Fibroblast of skin of left biceps (primary cell): ENCODE measurements around the gene SNX20.

ENCODE experiments used
- DNase-seq, 2 experiments: peaks; one replicate each; pipeline ENCODE4 v3.0.0-alpha.2; 2013; ENCODE audit warnings: low read depth in 2 of 2

The SNX20 gene

DNA sequence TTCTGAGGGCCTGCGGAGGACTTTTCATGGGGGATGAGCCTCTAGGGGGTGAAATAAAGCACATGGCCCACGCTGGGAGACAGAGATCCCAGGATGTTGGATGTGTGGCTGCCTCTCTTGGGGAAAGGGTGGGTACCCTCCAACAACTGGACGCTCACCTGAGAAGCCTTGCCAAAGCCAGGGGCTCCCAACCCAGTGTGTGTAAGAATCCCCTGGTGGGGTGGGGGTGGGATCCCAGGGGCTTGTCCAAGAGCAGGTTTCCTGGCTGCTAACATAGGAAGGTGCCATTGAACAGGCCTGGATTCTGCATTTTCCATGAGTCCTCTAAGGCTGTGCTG lies 587 bp downstream of the SNX20 start:
- DNase-seq: no peak

DNA sequence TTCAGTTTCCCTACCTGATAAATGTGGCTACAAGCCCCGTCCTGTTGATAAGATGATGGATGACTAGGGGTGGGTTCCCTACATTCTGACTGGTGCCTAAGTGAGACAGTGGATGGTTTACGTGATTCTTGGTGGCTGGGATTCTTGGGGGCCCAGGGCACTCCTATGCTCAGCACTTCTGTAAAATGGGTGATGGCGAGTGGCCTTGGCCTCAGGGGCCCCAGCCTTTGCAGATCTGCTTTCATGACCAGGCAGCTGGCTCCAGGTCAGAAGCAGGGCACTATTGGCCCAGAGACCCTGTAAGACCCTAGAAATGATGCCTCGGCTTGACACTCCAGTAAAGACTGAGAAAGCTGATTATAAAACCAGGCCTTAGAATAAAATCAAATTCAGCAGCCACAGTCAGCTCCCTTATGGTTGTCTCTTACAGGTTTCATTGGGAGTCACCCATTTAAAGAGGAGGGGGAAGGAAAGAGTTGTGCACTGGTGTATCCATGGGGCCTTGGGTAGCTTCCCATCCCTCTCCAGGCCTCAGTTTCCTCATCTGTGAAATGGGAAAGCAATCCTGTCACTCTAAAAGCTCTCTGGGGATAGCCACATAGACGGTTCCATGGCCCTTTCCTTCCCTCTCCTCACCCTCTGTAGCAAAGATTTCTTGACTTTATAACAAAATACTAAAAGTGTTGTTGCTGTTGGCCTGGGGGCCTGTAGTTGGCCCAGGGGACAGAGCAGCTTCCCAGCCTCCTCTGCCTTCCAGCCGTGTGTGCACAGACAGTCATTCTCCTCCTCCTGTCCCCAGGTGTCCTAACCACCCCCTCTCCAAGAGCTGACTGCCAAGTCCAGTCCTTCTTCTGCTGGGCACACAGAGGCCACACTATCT lies 1.2 kb downstream of the SNX20 start:
- no peak for DNase-seq

DNA sequence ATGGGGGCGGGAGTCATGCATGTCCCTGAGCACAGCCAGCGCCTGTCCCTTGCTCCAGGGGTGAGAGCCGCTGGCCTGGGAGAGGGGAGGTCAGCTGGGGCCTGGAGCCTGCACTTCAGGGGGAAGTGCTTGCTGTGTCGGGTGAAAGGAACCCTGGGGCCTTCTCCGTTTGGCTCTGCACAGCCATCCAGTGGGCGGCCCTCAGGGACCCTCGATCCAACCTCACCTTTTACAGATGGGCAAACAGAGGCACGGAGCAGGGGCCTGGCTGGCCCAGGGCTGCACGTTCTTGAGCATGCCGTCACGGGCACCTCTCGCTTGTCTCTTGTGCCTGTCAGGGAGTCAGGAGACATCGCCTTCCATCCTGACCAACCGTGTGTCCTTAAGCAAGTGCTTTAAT lies 1.8 kb downstream of the SNX20 start:
- no peak for DNase-seq

DNA sequence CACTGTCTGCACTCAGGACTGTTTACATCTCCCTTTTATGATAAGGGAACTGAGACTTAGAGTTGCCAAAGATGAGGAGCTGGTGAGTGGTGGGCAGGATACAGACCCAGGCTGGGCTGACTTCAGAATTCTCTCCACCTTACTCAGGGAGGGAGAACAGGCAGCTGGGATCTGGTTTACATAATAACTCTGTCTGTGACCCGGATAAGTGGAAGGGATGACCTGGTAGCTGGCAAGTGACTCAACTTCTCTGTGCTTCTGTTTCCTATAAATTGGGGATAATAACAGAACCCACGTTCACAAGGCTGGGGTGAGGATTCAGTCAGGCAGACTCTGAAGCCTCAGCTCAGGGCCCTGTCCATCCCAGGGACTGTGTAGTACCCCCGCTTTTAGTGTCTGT lies 2.6 kb downstream of the SNX20 start:
- DNase-seq: no peak

DNA sequence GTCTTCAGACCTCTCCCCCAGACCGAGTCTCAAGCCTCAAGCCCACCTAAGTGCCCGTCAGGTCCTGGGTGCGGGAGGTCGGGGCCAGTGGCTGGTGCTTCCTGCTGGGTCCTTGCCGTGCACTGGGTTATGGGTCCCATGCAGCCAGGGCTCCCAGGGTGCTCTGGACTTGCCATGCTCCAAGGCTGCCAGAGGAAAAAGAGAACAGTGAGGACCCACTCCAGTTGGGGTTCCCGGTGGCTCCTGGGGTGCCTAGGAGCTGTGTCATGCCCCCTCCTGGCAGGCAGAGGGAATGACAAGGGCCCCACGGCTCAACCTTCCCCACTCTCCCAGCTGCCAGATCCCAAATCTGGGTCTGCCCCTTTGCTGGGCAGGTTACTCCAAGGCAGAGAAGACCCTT lies 3.8 kb downstream of the SNX20 start:
- DNase-seq: no peak

DNA sequence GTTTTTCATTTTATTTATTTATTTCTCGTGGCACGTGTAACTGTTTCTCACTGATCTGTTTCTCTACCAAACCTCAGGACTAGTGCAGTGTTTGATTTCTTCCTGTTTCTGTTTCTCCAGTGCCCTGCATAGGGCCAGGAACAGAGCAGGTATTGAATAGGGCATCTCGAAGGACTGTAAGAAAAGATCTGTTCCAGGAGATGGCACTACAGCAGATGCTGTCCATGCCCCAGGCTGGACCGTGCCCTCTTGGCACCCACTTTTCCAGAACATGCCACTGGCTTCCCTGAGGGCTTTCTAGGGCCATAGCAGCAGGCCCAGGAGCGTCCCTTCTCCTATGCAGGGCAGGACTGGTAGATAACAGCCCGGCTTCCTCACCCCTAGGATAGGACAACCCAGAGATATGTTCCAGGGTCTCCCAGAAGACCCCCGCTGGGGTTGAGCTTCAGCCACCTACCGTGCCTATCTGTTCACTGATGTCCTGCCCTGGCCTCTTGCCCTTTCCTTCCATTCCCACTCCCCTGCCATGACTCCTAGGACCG lies 4.4 kb downstream of the SNX20 start:
- DNase-seq: no peak

DNA sequence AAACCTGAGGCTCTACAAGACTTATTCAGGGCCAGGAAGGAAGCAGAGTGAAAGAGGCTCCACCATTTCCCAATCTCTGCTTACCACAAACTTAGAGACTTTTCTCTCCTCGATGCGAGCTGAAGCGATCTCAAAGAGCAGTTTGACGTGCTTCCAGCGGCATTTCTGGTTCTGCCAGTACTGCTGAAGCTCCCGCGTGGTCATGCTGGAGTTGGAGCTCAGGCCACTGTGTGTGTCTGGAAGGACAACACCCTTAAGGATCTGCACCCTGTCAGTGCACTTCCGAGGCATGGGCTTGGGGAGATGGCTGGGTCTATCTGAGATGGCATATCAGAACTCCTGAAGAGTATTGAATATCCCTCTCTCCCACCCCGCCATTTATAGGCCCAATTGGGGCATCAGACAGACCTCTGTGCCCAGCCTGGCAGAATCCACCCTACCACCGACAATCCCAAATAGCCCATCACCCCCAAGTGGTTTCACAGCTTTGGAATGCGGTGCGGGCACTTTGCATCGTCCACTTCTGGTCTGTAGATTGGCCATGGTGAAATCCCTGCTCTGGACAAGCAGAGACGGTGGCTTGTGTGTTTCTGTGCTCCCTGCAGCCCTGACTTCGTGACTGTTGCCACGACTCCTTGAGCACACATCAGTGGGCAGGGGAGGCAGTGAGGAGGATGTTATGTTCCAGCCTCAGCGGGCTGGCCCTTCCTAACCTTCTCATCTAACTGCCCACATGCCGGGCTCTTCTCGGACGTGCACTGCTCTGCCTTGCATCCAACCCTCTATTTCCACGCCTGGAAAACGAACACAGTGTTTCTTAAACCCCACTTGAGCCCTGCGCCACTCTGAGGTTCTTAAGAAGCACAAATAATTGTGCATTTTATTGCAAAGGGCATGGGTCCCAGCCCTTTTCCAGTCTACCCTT lies 5.2 kb downstream of the SNX20 start:
- DNase-seq: no peak

DNA sequence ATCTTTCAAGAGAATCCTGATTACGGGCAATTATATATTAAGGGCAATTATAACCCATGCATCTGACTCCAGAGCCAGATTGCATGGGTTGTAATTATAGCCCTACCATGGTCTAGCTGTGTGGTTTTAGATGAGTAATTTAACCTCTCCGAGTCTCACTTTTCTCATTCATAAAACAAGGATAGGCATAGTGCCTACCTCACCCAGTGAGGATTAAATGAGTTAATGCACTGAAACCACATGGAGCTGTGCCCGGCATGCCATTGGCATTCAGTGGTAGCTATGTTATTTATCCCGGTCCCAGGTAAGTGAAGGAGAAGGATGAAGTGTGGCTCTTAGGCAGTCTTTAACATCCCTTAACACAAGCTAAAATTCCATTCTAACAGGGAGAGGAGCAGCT lies 6.3 kb downstream of the SNX20 start:
- no peak for DNase-seq

DNA sequence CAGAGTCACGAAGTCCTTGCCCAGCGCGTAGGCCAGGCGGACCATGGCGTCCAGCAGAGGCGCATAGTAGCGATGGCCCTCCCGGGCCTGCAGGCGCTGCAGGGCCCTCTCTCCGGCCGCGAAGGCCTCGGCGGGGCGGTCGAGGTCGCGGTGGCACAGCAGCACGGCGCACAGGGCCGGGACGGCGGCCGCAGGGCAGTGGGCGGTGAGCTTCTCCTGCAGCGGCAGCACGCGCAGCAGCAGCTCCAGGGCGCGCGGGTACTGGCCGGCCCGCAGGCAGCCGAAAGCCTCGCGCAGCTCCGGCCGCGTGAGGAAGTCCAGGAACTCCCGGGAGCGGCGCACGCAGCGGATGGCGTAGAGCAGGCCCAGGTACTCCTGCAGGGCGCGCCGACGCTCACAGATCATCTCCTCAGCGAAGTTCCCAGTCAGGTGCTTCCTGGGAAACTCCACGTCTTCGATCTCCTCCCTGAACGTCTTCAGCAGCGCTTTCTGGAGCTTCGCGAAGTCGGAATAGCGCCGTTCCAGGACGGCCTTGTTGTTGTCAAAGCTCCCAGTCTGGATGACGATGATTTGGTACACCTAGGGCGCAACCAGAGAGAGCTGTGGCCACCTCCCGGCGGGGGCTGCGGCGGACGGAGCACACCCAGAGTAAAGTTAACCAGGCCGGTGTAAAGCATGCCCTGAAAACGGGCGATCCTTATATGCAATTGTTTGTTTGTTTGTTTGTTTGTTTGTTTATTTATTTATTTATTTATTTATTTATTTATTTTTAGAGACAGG lies 7.4 kb downstream of the SNX20 start:
- DNase-seq: no peak

DNA sequence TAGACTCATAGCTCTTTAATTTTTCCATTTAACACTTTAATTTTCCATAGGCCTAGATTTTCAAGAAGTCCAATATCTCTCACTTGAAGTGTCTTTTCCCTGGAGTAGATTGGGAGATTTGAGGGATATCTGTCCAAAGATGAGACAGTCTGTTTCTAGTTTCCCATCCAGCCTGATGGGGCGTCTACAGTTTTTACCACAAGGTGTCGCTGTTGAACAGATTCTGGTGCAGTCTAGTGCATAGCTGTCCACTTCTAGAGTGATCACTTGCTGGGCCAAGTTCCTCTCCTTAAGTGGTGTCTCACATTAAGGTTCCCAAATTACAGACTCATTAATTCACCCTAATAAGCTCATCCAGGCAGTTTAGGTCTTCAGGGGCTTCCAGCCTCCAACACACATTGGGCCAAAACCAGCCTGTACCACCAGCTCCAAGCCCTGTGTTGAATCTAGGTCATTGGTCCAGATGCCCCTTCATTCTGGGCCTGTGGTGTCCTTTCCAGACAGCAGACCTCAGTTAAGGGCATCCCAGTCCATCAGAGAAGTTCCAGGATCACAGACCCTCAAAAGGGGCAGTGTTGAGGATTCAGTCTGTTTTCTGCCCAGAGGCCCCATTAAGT lies 9.4 kb downstream of the SNX20 start:
- DNase-seq: no peak

DNA sequence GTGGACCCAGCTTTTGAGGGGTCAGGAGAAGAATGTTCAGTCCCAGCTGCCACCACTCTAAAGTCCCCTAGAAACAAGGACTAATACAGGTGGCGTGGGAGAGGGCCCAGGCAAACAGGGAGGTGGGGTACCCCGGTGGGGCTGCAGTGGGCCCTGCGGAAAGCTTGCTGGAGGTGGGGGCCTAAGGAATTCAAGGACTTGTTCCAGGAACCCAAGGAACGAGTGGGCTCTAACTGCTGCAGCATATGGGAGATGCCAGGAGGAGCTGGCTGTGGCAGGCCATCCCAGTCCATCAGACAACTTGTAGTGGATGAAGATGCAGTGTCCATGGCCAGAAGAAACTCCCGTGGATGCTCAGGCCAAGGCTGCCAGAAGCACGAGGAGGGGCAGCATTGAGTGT lies 10.6 kb downstream of the SNX20 start:
- no peak for DNase-seq

DNA sequence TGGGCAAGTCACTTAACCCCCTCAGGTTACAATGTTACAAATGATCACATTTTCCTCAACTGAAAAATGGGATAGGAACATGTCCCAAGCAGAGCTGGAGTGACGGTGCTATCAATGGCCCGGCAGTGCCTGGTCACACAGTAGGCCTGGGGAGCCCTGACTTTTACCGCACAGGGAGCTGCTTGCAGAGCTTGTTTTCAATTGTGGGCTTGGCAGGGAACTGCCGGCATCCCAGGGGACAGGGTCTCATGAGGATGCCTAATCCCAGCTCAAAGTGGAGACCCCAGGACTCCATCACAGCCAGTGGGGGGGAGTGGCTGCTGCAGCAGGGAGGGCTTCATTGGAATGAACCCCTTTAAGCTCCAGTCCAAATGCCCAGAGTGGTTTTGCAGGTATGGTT lies 11.4 kb downstream of the SNX20 start:
- DNase-seq: no peak

DNA sequence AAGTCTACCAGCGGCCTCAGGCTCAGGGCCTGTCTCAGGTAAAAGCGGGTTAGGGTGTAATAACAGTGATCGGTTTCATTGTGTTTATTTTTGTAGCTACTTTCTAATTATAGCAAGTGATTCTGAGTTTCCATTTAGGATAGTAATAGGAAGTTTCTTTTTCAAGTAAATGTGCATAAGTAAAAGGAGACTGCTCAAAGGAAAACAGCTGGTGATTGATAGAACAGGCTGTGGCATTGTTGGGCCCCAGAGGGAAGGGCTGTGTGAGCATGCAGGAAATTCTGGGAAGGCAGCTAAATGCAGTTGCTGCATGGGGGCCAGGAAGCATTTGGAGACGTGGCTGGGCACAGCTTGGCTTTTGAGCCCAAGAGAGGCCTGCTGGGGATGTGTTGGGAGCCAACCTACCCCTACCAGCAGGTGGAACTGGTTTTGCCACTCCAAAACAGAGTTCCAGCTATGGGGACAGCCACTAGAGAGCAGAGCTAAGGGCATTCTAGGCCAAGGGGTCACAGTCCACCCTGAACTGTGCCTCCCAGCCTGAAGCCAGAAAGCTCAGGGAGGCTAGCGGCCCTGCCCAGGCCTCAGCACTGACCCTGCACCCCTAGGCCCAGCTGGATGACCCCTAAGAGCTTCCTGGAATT lies 12.6 kb downstream of the SNX20 start:
- no peak for DNase-seq

DNA sequence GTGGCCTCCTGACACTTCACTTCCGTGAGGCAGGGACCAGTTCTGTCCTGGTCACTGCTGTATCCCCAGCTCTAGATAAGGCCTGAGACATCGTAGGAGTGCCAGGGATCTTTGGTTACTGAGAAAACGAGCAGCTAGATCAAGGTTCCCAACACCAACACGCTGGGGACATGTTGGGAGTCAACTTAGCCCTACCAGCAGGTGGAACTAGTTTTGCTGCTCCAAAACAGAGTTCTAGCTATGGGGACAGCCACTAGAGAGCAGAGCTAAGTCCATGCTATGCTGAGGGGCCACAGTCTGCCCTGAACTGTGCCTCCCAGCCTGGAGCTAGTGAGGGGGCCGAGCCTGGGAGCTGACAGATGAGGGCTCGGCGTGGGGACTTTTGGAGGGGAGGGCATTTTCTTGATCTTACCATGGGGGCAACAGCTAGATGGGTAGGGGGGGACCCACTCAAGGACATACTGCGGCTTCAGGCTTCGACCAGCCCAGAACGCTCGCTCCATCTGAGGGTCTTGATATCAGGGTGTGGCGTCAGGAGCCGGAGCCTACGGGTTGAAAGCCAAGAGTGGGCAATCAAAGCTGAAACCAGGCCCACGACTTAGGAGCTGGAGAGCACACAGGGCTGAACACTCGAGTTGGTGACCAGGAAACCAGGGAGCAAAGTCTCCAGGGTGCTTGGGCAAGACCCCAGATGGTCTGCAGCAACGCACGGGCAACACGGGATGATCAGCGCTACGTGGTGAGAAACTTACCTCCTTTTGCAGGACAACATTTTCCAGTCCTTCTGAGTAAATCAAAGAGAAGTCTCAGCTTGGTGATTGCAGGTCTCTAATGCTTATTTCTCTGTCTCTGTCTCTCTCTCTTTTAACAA lies 13.4 kb downstream of the SNX20 start:
- DNase-seq: no peak

DNA sequence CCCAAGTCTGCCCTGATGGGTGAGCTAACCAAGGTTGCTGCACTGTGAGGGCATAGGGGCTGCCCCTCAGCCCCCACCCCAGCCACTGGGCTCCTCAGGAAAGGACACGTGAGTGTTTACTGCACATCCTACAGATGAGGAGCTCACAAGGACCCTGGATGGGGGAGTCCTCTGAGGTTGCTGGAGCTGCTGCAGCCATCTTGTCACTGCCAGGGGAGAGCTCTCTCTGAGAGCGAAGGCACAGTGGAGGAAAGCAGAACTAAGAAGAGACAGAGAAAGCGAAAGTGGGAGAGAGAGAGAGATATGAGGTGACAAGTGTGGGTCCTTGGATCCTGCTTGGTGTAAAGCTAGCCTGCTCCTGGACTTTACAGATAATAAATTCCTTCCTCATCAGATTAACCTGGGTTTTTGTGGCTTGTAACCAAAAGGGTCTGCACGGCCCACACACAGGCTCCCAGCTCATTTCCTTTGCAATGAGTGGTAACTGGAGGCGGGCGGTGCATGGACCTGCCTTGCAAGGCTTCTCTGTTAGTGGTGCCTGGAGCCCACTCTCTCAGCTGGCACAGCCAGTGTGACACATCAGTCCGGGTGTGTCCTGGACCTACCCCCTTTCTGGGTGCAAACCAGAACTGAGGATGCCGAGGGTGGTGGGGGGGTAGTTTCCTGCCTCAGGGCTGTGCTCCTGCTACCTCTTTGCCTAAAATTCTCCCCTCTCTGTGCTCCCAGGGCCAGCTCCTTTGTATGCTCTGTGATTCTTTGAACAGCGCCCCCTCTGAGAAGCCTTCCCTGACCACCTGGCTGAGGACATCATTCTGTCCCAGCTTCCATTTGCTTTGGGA lies 14.2 kb downstream of the SNX20 start:
- DNase-seq: no peak

DNA sequence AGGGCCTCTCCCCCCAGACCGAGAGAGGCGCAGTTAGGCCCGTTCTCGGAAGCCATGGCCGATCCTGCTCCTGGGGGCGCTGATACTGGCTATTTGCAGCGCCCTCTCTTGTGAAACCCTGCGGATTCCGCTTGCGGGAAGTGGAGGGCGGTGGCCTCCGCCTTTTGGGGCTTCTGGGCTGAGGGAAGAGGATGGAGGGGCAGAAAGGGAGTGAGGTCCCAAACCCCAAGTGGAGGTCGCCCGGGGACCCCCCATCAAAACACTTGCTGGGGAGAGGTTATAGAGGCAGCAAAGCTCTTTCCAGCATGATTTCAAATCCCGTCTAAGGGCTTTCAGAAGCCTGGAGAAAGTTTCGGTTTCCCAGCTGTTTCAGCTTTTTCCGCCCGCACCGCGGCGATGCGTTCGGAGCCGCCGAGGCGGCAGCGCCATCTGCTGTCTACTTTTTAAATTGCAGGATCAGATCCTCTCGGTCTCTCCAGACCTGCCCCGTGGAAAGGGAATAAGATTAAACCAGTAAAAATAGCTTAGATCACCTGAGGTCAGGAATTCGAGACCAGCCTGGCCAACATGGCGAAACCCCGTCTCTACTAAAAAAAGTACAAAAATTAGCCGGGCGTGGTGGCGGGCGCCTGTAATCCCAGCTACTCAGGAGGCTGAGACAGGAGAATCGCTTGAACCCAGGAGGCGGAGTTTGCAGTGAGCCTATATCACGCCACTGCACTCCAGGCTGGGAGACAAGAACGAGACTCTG lies 15.8 kb downstream of the SNX20 start:
- peak; percentile 17 to 26 for DNase-seq

DNA sequence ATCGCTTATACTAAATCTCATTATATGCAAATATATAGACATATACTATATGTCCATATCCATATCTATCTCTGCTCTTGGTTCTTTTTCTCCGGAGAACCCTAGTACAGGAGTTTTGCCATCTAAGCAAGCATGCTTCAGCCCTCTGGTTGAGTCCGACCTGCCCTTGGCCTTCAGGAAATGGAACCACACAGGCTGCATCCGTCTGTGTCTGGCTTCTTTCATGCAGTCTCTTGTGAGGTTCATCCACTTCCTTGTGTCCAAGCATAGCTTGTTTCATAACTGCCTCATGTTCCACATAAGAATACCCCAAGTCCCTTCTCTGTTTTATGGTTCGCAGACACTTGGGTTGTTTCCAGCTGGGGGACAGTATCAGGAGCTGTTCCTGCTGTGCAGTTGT lies 16.8 kb downstream of the SNX20 start:
- no peak for DNase-seq

DNA sequence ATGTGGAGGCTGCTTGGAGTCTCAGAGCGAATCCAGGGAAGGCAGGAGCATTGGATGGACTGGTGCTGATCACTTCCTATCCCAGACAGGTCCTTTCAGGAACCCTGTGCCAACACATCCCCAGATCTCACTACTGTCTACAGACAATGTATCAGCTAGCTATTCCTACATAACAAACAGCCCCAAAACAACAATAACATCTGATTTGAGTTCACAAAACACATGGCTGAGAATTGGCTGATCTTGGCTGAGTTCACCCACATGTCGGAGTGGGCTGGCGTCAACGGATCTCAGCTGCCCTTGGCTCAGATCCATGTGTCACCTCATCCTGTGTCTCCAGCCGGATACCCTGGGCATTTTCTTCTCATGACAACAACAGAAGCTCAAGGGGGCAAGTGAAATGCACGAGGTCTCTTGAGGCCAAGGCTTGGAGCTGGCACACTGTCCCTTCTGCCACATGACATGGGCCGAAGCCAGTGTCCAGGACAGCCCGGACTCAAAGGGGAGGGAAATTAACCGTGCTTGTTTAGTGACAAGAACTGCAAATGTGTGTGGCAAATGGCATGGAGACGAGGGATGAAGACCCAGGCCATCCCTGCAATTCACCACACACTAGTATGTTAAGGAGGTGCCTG lies 18.7 kb downstream of the SNX20 start:
- DNase-seq: no peak
